Mesodermal cell (in vitro differentiated cells): ENCODE data around the gene TGFB3.
"Not testable (repeated sequence)": the region's sequence is repeated elsewhere in the genome, so short reads cannot be mapped to it uniquely, and the experiment has no call there.

Experiments
- H3K27ac ChIP-seq: 2 replicates; pipeline ENCODE4 v1.7.0; 2013; ENCODE audit warnings: mild to moderate bottlenecking, low read depth, low read length, moderate library complexity; ENCODE audit not compliant: severe bottlenecking
- H3K36me3 ChIP-seq: 2 replicates; pipeline ENCODE4 v1.7.1; 2013; ENCODE audit warnings: mild to moderate bottlenecking, low read length, moderate library complexity; ENCODE audit not compliant: control insufficient read depth, insufficient read depth
- H3K4me1 ChIP-seq: one replicate; pipeline ENCODE4 v1.7.1; 2013; ENCODE audit warnings: mild to moderate bottlenecking, low read length; ENCODE audit not compliant: insufficient read depth, control insufficient read depth, poor library complexity, severe bottlenecking
- H3K4me3 ChIP-seq: 2 replicates; pipeline ENCODE4 v1.7.0; 2013; ENCODE audit warnings: low read length, control low read depth, mild to moderate bottlenecking; ENCODE audit not compliant: insufficient read depth, poor library complexity, severe bottlenecking; ENCODE audit errors: extremely low read depth
- H3K9me3 ChIP-seq: 2 replicates; pipeline ENCODE4 v1.7.1; 2013; ENCODE audit warnings: mild to moderate bottlenecking, low read length, moderate library complexity; ENCODE audit not compliant: control insufficient read depth
- WGBS, 2 experiments: methylation state at CpG; one replicate each; pipeline ENCODE4 v1.1.5; 2013; ENCODE audit warnings: missing lambda C conversion rate in 2 of 2; ENCODE audit not compliant: insufficient coverage in 2 of 2; 5-methylcytosine and 5-hydroxymethylcytosine counted together

Gene TGFB3

GRCh38 chr14:75926431-75927115, 55.2 kb downstream of the TGFB3 start:
- H3K4me3 ChIP-seq = no peak overlapping the region
- no peaks in the 10 kb centered on the region for H3K4me1 ChIP-seq
- WGBS, 2 experiments = 100% methylated on average over 2 of the region's 4 CpGs
- no peak overlapping the region for H3K27ac ChIP-seq
- H3K9me3 ChIP-seq = no peaks in the 10 kb centered on the region
- no peaks in the 10 kb centered on the region for H3K36me3 ChIP-seq

GRCh38 chr14:75925141-75925840, 56.5 kb downstream of the TGFB3 start:
- WGBS, 2 experiments = 95 to 98% methylated on average over 19 to 28 of the region's 54 CpGs
- H3K36me3 ChIP-seq, H3K4me3 ChIP-seq, H3K4me1 ChIP-seq, H3K27ac ChIP-seq, H3K9me3 ChIP-seq: not testable (repeated sequence)

DNA sequence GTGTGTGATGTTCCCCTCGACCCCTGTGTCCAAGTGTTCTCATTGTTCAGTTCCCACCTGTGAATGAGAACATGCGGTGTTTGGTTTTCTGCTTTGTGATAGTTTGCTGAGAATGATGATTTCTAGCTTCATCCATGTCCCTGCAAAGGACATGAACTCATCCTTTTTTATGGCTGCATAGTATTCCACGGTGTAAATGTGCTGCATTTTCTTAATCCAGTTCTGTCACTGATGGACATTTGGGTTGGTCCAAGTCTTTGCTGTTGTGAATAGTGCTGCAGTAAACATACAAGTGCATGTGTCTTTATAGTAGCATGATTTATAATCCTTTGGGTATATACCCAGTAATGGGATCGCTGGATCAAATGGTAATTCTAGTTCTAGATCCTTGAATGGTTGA, 61.4 kb downstream of the TGFB3 start:
- H3K4me3 ChIP-seq, H3K27ac ChIP-seq, H3K4me1 ChIP-seq, H3K9me3 ChIP-seq, H3K36me3 ChIP-seq: not testable (repeated sequence)
- 90 to 100% methylated on average over 2 of the region's 4 CpGs for WGBS, 2 experiments

- no peak overlapping the region for H3K27ac ChIP-seq
- WGBS, 2 experiments = 100% methylated on average over 1 of the region's 1 CpG; no CpG with 5 or more reads in 1 of the 2 experiments
- H3K9me3 ChIP-seq = no peaks in the 10 kb centered on the region
Measured at GRCh38 chr14:75917946-75918335, 63.9 kb downstream of the TGFB3 start.

GRCh38 chr14:75917322-75917945, 64.4 kb downstream of the TGFB3 start:
- 45 to 65% methylated on average over 6 to 7 of the region's 10 CpGs for WGBS, 2 experiments
- Histone ChIP-seq H3K36me3 (peaks cover 4% of the 10 kb centered on the region), H3K27ac (no peak overlapping the region), H3K4me3 (no peak overlapping the region), H3K9me3 (no peaks in the 10 kb centered on the region), H3K4me1 (peaks cover 3% of the 10 kb centered on the region)

More at GRCh38 chr14:75917946-75918335, 63.9 kb downstream of the TGFB3 start:
- H3K36me3 ChIP-seq = peaks cover 4% of the 10 kb centered on the region
- peaks cover 3% of the 10 kb centered on the region for H3K4me1 ChIP-seq
- H3K4me3 ChIP-seq = no peak overlapping the region

DNA sequence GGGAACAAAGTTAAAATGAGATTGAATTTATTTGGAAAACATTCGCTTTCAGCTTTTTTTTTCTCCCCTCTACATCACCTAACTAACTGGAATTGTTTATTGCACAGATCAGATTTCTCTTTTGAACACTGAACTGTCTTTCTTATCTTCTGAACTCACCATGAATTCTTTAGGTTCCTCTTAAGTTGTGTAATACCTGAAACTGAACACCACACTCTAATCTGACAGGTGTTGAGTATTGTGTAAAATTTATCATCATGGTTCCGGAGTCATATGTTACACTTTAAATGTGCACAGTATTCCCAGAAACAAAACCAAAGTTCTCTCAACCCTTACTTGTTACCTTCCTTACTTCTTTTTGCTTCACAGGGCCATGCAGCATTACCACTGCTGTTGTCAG, 66.8 kb downstream of the TGFB3 start:
- Histone ChIP-seq H3K9me3 (no peaks in the 10 kb centered on the region), H3K4me1 (peaks cover 3% of the 10 kb centered on the region), H3K4me3 (no peak overlapping the region), H3K36me3 (peaks cover 4% of the 10 kb centered on the region), H3K27ac (no peak overlapping the region)
- WGBS, 2 experiments = no CpG with 5 or more reads among the region's 2 CpGs

DNA sequence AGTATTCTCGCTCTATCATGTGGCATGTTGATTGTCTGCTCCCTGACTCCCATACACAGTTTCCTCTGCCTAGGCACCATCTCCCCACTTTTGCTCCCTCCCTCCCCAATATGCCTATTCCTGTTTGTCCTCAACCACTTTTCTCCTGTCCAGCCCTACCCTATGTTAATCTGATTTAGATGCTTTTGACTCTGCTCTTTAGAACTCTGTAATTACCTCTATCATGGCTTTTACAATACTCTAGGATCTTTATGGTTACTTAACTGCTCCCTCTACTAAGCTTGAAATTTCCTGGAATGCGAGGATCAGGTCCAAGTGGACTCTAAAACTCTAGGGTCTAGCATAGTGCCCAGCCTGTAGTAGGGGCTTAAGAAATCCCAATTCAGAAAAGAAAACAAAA, 68.6 kb downstream of the TGFB3 start:
- 86 to 100% methylated on average over 1 to 2 of the region's 2 CpGs for WGBS, 2 experiments
- peaks cover 4% of the 10 kb centered on the region for H3K36me3 ChIP-seq
- H3K4me1 ChIP-seq = peaks cover 3% of the 10 kb centered on the region
- H3K9me3 ChIP-seq = no peaks in the 10 kb centered on the region
- no peak overlapping the region for H3K4me3 ChIP-seq
- H3K27ac ChIP-seq = no peak overlapping the region

GRCh38 chr14:75911883-75912282, 69.9 kb downstream of the TGFB3 start:
- no peak overlapping the region for H3K4me3 ChIP-seq
- H3K9me3 ChIP-seq = no peaks in the 10 kb centered on the region
- no peaks in the 10 kb centered on the region for H3K36me3 ChIP-seq
- no peaks in the 10 kb centered on the region for H3K4me1 ChIP-seq
- WGBS, 2 experiments = 25 to 31% methylated on average over 5 to 6 of the region's 7 CpGs
- H3K27ac ChIP-seq = no peak overlapping the region

DNA sequence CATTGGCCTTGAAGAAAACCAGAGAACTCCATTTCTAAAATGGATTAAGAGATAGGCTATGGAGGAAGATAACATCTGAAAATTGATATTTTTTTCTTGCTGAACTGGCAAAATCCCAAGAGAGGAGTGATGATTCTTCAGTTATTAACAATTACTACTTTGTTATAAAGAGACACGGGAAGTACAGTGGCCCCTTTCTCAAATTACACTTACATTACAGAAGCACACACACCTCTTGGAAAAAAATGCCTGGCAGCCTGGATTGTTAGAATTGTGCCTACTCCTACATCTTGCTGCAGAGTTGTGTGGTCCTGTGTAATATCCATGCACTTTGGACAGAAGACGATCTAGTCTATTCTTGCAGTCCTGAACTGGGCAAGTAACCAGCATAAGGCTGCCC, 71.7 kb downstream of the TGFB3 start:
- Histone ChIP-seq H3K36me3 (no peaks in the 10 kb centered on the region), H3K9me3 (no peaks in the 10 kb centered on the region), H3K27ac (no peak overlapping the region), H3K4me3 (no peak overlapping the region), H3K4me1 (peaks cover 7% of the 10 kb centered on the region)
- WGBS, 2 experiments = 100% methylated on average over 1 of the region's 2 CpGs

GRCh38 chr14:75909630-75910029, 72.2 kb downstream of the TGFB3 start:
- no peak overlapping the region for H3K4me3 ChIP-seq
- no peak overlapping the region for H3K27ac ChIP-seq
- H3K4me1 ChIP-seq = peaks cover 7% of the 10 kb centered on the region
- 100% methylated on average over 2 of the region's 3 CpGs for WGBS, 2 experiments
- H3K36me3 ChIP-seq = no peaks in the 10 kb centered on the region
- H3K9me3 ChIP-seq = no peaks in the 10 kb centered on the region
